ENCODE measurements around the gene BBS12. TPM values are rescaled to one million over a fixed set of nuclear protein-coding genes. Genes with fewer than 3 reads are reported as not detected.

BBS12 gene
- total RNA-seq, 4 donors from 2014 or later: 0.72 to 3.8 (median 3.1) TPM

DNA sequence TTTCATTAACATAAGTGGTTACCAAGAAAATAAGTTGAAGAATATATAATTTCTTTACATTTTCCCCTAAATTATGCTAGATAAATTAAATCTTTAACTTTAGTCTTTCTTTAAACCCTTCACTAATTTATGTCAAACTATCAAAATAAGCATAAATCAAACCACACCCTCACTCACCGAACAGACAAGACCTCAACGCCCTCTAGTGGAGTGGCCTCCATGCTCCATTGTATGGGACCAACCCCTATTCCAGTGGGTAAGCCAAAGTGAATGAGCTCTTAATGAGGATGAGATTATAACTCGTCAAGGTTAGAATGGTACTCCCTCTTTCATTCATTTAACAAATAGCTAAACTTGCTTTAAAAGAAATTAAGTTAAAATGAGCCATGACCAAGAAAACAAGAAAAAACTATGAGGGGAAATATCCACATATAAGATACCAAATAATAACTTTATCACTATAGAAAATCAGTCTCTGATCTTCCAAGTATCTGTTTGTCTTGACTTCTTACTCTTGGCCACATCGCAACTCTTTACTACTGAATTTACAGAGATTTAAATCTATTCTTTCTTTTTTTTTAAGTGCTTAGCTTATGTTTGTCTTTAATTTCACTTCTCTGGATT lies 15.6 kb upstream of the BBS12 start:
- no peak overlapping the region for H3K4me3 ChIP-seq (ENCODE audit: low read depth, poor library complexity, severe bottlenecking)
- DNase-seq (ENCODE audit: low spot score in 2 of 2): peak in 1 of 2 donors; percentile 43
- intact Hi-C loops (cut with DNase I; ENCODE audit: low total_unique reads): no loop called here
- WGBS, 2 donors: 32 to 38% methylated on average over 4 of the region's 4 CpGs
- TF ChIP-seq, protein P1, sequence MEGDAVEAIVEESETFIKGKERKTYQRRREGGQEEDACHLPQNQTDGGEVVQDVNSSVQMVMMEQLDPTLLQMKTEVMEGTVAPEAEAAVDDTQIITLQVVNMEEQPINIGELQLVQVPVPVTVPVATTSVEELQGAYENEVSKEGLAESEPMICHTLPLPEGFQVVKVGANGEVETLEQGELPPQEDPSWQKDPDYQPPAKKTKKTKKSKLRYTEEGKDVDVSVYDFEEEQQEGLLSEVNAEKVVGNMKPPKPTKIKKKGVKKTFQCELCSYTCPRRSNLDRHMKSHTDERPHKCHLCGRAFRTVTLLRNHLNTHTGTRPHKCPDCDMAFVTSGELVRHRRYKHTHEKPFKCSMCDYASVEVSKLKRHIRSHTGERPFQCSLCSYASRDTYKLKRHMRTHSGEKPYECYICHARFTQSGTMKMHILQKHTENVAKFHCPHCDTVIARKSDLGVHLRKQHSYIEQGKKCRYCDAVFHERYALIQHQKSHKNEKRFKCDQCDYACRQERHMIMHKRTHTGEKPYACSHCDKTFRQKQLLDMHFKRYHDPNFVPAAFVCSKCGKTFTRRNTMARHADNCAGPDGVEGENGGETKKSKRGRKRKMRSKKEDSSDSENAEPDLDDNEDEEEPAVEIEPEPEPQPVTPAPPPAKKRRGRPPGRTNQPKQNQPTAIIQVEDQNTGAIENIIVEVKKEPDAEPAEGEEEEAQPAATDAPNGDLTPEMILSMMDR (IDR thresholded peaks at IDR 0.05): no peak
- no peak for TF ChIP-seq POLR2A (IDR thresholded peaks at IDR 0.05)

- TF ChIP-seq, protein P1 (IDR thresholded peaks at IDR 0.05): no peak
- TF ChIP-seq POLR2A (IDR thresholded peaks at IDR 0.05): no peak
- intact Hi-C loops (cut with DNase I; ENCODE audit: low total_unique reads): no loop called here
- no peak for DNase-seq (ENCODE audit: low spot score in 2 of 2)
- no peak overlapping the region for H3K4me3 ChIP-seq (ENCODE audit: low read depth, poor library complexity, severe bottlenecking)
- 62 to 73% methylated on average over 2 of the region's 2 CpGs for WGBS, 2 donors
Observed at GRCh38 chr4:122718281-122718680, 14.2 kb upstream of the BBS12 start.

DNA sequence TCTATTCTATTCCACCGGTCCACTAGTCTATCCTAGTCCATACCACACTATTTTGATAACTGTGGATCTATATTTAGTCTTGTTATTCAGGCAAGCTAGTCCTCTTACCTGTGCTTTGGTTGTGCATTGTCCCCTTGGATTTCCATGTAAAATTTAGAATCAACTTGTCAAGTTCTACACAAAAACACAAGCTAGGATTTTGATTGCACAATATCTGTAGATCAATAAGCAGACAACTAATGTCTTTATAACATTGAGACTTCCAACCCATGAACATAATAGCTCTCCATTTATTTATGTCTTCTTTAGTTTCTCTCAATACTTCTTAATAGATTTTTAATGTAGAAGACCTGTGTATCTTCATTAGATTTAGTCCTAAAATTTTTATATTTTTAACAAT lies 10.2 kb upstream of the BBS12 start:
- WGBS, 2 donors: 94 to 95% methylated on average over 1 of the region's 1 CpG

DNA sequence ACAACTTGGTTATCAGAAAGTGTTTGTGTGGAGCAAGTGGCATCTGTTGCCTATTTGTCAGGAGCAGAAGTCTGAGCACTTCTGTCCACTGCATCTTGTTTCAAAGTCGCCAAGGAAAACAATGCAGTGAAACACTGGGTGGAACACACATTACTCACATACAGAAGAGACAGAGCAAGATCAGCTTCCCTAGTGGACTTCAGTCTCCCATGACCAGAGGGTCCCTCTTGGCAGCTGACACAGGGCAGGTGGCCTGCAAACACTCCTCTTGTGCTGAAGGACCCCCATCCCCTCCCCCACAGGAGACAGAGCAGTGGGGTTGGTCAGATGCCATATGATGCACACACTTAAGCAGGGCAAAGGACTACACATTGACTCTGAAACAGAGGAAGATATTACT lies 3.6 kb upstream of the BBS12 start:
- no peak overlapping the region for H3K4me3 ChIP-seq (ENCODE audit: low read depth, poor library complexity, severe bottlenecking)
- DNase-seq (ENCODE audit: low spot score in 2 of 2): no peak
- WGBS, 2 donors: 92 to 100% methylated on average over 1 of the region's 1 CpG
- TF ChIP-seq, protein P1 (IDR thresholded peaks at IDR 0.05): no peak
- no peak for TF ChIP-seq POLR2A (IDR thresholded peaks at IDR 0.05)
- intact Hi-C loops (cut with DNase I; ENCODE audit: low total_unique reads): no loop called here

More for the DNA sequence above, 10.2 kb upstream of the BBS12 start:
- no peak overlapping the region for H3K4me3 ChIP-seq (ENCODE audit: low read depth, poor library complexity, severe bottlenecking)
- no peak for DNase-seq (ENCODE audit: low spot score in 2 of 2)
- TF ChIP-seq, protein P1 (IDR thresholded peaks at IDR 0.05): no peak
- TF ChIP-seq POLR2A (IDR thresholded peaks at IDR 0.05): no peak
- intact Hi-C loops (cut with DNase I; ENCODE audit: low total_unique reads): no loop called here

GRCh38 chr4:122731676-122732075 lies 828 bp upstream of the BBS12 start:
- 57 to 68% methylated on average over 2 of the region's 2 CpGs for WGBS, 2 donors

More at GRCh38 chr4:122731676-122732075, 828 bp upstream of the BBS12 start:
- intact Hi-C loops (cut with DNase I; ENCODE audit: low total_unique reads): no loop called here
- TF ChIP-seq POLR2A (IDR thresholded peaks at IDR 0.05): no peak
- TF ChIP-seq, protein P1 (IDR thresholded peaks at IDR 0.05): no peak
- no peak for DNase-seq (ENCODE audit: low spot score in 2 of 2)
- no peak overlapping the region for H3K4me3 ChIP-seq (ENCODE audit: low read depth, poor library complexity, severe bottlenecking)

Data from lower leg skin (tissue), 4 donors.